Right lobe of liver (tissue), 6 donors: ENCODE results near the gene BORCS5. TPM values are rescaled to one million over a fixed set of nuclear protein-coding genes. Genes with fewer than 3 reads are reported as not detected.

Experiments
- ATAC-seq, 4 donors: fragments of 200-7000 bp; cut with Tn5 transposase; one replicate each; pipeline ENCODE4 v1.9.1; 2020; ENCODE audit warnings: mild to moderate bottlenecking in 4 of 4, moderate library complexity in 4 of 4
- DNase-seq, 3 donors: peaks; one replicate each; pipeline ENCODE4 v3.0.0-alpha.2; 2020
- H3K27ac ChIP-seq, 3 donors: fragments of 200-600 bp; one replicate each; pipeline ENCODE4 v1.8.0; 2022
- H3K27me3 ChIP-seq, 2 donors: fragments of 200-600 bp; one replicate each; pipeline ENCODE4 v1.8.0; 2022
- H3K36me3 ChIP-seq, 4 donors: fragments of 200-600 bp; sonication (generic) in 1 of 4; one replicate each; pipeline versions ENCODE4 v1.5.1 to v1.8.0; 2017 to 2022; ENCODE audit warnings: control low read depth in 1 of 4
- H3K4me1 ChIP-seq, 4 donors: fragments of 200-600 bp; sonication (generic) in 1 of 4; one replicate each; pipeline versions ENCODE4 v1.5.1 to v1.8.0; 2017 to 2022; ENCODE audit warnings: control low read depth in 1 of 4
- H3K4me3 ChIP-seq, 3 donors: fragments of 200-600 bp; one replicate each; pipeline ENCODE4 v1.8.0; 2022
- H3K9me3 ChIP-seq, 4 donors: fragments of 200-600 bp; sonication (generic) in 1 of 4; one replicate each; pipeline versions ENCODE4 v1.5.1 to v1.8.0; 2017 to 2022; ENCODE audit warnings: control low read depth in 1 of 4
- POLR2A ChIP-seq: fragments of 450-650 bp; IDR thresholded peaks from one replicate; pipeline ENCODE4 v1.6.1; 2017; ENCODE audit warnings: antibody characterized with exemption, mild to moderate bottlenecking
- WGBS: methylation state at CpG from one replicate; pipeline ENCODE4 v1.1.6; 2018; ENCODE audit warnings: low coverage, low lambda C conversion rate; ENCODE audit not compliant: insufficient coverage; ENCODE audit errors: missing lambda C conversion rate; 5-methylcytosine and 5-hydroxymethylcytosine counted together
- intact Hi-C, 2 donors: fragments of 100-400 bp; cut with DNase I; formaldehyde crosslinking; loops; one replicate each; pipeline versions ENCODE4 v1.11.2 to v1.14.1; 2022
- total RNA-seq, 6 experiments: library from RNA; depleted of rRNA in 2 of 6; stranded (reverse); fragments of >200 nt in 2 of 6; fragmentation: NEBNext Ultra II Directional in 3 of 6; extraction: Animal tissue kit (Norgen Biotek cat#: 25700) in 3 of 6; gene quantifications; one replicate each; pipeline versions ENCODE4 v1.1.0 to v1.2.4, GENCODE V29; 2016 to 2023
- TF ChIP-seq, protein P1 (sequence below), 4 donors: fragments of 200-600 bp in 3 of 4; fragments of 450-650 bp in 1 of 4; IDR thresholded peaks; one replicate each; pipeline versions ENCODE4 v1.5.1 to v1.8.0; 2016 to 2022; ENCODE audit warnings: antibody characterized with exemption in 4 of 4, mild to moderate bottlenecking in 2 of 4
- donor health status: DM: no; HTN: yes; CAD: no.
- donor health status: DM: no; HTN: no; CAD: no.
- donor health status: DM: no; HTN: no; CAD: no.
- donor health status: DM: no; HTN: yes; CAD: no.
- donor health status: DM: no; HTN: yes; CAD: no.

The BORCS5 gene
- total RNA-seq, 6 experiments from 2014 or later, result 6.0 to 11.1 (median 8.0) TPM

DNA sequence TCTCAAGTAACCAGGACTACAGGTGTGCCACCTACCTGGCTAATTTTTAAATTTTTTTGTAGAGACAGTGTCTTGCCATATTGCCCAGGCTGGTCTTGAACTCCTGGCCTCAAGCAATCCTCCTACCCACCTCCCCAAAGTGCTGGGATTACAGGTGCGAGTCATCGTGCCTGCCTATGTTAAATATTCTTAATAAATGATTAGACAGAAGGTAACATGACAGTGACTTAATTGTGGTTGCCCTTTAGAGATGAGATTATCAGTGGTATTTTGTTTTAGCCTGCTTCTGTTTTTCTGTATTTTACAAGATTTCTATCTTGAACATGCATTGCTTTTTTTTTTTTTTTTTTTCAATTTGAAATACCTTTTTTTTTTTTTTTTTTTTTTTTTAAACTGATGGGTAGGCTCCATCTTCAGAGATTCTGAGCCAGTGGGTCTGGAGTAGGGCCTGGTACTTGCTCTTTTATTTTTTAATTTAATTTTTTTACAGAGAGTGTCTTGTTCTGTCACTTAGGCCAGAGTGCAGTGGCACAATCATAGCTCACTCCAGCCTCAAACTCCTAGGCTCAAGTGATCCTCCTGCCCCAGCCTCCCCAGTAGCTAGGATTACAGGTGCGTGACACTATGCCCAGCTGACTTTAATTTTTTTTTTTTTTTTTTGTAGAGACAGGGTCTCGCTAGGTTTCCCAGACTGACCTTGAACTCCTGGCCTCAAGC, 88.4 kb downstream of the BORCS5 start:
- WGBS, result 84% methylated on average over 3 of the region's 4 CpGs
- Histone ChIP-seq H3K4me1 (peaks cover 0 to 62% (median 23%) of the 10 kb centered on the region in 4 donors), H3K27me3 (no peaks in the 10 kb centered on the region), H3K4me3 (no peak overlapping the region), H3K9me3 (no peaks in the 10 kb centered on the region), H3K36me3 (no peaks in the 10 kb centered on the region), H3K27ac (peak overlapping the region in 2 of 3 donors; percentile 24 to 89)
- intact Hi-C loops, result no loop called here
- ATAC-seq (no peak), DNase-seq (no peak)
- TF ChIP-seq, protein P1, sequence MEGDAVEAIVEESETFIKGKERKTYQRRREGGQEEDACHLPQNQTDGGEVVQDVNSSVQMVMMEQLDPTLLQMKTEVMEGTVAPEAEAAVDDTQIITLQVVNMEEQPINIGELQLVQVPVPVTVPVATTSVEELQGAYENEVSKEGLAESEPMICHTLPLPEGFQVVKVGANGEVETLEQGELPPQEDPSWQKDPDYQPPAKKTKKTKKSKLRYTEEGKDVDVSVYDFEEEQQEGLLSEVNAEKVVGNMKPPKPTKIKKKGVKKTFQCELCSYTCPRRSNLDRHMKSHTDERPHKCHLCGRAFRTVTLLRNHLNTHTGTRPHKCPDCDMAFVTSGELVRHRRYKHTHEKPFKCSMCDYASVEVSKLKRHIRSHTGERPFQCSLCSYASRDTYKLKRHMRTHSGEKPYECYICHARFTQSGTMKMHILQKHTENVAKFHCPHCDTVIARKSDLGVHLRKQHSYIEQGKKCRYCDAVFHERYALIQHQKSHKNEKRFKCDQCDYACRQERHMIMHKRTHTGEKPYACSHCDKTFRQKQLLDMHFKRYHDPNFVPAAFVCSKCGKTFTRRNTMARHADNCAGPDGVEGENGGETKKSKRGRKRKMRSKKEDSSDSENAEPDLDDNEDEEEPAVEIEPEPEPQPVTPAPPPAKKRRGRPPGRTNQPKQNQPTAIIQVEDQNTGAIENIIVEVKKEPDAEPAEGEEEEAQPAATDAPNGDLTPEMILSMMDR (IDR thresholded peaks at IDR 0.05), result no peak
- TF ChIP-seq POLR2A, result no peak

DNA sequence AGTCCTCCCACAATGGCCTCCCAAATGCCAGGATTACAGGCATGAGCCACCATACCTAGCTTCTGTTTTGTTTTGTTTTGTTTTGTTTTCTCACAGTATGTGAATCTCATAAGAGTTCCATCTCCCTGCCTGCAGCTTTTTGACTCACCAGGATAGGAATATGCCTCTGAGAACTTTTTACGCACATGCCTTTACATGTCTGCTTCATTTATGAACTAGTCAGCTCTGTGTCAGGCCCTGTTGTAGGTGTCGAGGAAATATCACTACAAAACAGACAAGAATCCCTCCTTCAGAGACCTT, 89.0 kb downstream of the BORCS5 start:
- WGBS, result 100% methylated on average over 2 of the region's 2 CpGs
- Histone ChIP-seq H3K27ac (peak overlapping the region in 1 of 3 donors; percentile 22), H3K27me3 (no peaks in the 10 kb centered on the region), H3K4me1 (peaks cover 0 to 62% (median 22%) of the 10 kb centered on the region in 4 donors), H3K36me3 (no peaks in the 10 kb centered on the region), H3K9me3 (no peaks in the 10 kb centered on the region), H3K4me3 (no peak overlapping the region)
- DNase-seq (no peak), ATAC-seq (no peak)
- intact Hi-C loops, result no loop called here
- no peak for TF ChIP-seq POLR2A
- TF ChIP-seq, protein P1 (IDR thresholded peaks at IDR 0.05), result no peak

DNA sequence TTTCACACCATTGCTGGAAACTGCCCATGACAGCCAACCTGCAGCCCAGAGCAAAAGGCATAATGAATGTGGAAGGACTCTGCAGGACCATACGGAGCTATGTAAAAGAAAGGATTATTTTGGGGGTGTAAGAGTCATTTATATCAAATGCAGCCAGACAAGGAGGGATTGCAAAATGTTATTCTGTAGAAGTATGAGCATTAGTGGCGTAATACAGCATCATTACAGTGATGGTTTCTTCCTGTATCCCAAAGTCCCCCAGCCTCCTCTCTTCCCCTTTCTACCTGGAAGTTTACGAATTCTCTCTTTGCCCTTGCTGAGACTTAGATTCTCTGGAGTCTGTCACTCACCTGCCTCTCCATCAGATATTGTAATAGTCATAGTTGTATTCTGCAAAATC, 89.9 kb downstream of the BORCS5 start:
- Histone ChIP-seq H3K27ac (peak overlapping the region in 1 of 3 donors; percentile 22), H3K36me3 (no peaks in the 10 kb centered on the region), H3K9me3 (no peaks in the 10 kb centered on the region), H3K4me3 (no peak overlapping the region), H3K27me3 (no peaks in the 10 kb centered on the region), H3K4me1 (peaks cover 0 to 61% (median 24%) of the 10 kb centered on the region in 4 donors)
- ATAC-seq (no peak), DNase-seq (no peak)
- no peak for TF ChIP-seq POLR2A
- TF ChIP-seq, protein P1 (IDR thresholded peaks at IDR 0.05), result no peak
- intact Hi-C loops, result no loop called here
- 77% methylated on average over 3 of the region's 3 CpGs for WGBS

DNA sequence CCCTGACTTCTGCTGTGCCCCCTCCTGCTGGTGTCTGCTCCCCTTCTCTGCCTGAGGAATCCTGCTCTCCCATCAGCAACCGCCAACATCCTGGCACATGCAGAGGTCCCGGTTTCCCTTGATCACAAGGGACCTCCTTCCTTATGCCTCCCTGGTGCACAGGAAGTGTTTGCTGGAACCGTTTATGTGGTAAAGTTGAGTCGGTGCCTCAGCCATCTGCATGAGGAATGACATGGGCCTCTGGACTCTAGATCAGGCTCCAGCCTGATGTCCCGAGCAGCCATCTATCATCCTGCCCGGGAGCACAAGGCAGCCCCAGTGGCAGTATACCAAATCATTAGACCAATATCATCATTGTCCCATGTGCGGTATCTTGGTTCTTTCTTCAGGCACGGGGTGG, 90.4 kb downstream of the BORCS5 start:
- intact Hi-C loops, result no loop called here
- no peak for TF ChIP-seq POLR2A
- TF ChIP-seq, protein P1 (IDR thresholded peaks at IDR 0.05), result no peak
- no peak overlapping the region for H3K4me3 ChIP-seq
- H3K27me3 ChIP-seq, result no peaks in the 10 kb centered on the region
- DNase-seq, result no peak
- ATAC-seq, result no peak
- H3K27ac ChIP-seq, result peak overlapping the region in 1 of 3 donors; percentile 22
- WGBS, result 55% methylated on average over 5 of the region's 8 CpGs
- H3K4me1 ChIP-seq, result peaks cover 0 to 56% (median 24%) of the 10 kb centered on the region in 4 donors
- H3K36me3 ChIP-seq, result no peaks in the 10 kb centered on the region
- H3K9me3 ChIP-seq, result no peaks in the 10 kb centered on the region
